Prostate gland (tissue), 2 donors: ENCODE data around the gene ADAMTS20. TPM values are rescaled to one million over a fixed set of nuclear protein-coding genes. Genes with fewer than 3 reads are reported as not detected.

Experiments
- DNase-seq: peaks from one replicate; pipeline ENCODE4 v3.0.0-alpha.2; 2019; ENCODE audit warnings: low spot score
- H3K27ac ChIP-seq, 2 donors: fragments of 200-600 bp; sonication (generic); 2 replicates each; pipeline ENCODE4 v1.5.1; 2017 to 2019
- H3K27me3 ChIP-seq: fragments of 200-600 bp; sonication (generic); replicated peaks from 2 replicates; pipeline ENCODE4 v1.5.1; 2019; ENCODE audit not compliant: insufficient read depth
- H3K36me3 ChIP-seq, 2 donors: fragments of 200-600 bp; sonication (generic); 1 replicate in 1 of 2; 2 replicates in 1 of 2; pipeline versions ENCODE4 v1.5.1 to v1.8.1; 2017 to 2019
- H3K4me1 ChIP-seq: fragments of 200-600 bp; sonication (generic); replicated peaks from 2 replicates; pipeline ENCODE4 v1.5.1; 2019
- H3K4me3 ChIP-seq, 2 donors: fragments of 200-600 bp; sonication (generic); 2 replicates each; pipeline ENCODE4 v1.5.1; 2017 to 2019
- H3K9me3 ChIP-seq: fragments of 200-600 bp; sonication (generic); 2 replicates; pipeline ENCODE4 v1.5.1; 2017
- POLR2A ChIP-seq: fragments of 450-650 bp; IDR thresholded peaks from one replicate; pipeline ENCODE4 v1.6.1; 2016; ENCODE audit warnings: antibody characterized with exemption, mild to moderate bottlenecking
- POLR2AphosphoS5 ChIP-seq: sonication (generic); formaldehyde crosslinking; IDR thresholded peaks from one replicate; pipeline ENCODE4 v1.6.1; 2017; ENCODE audit warnings: antibody characterized with exemption
- WGBS: methylation state at CpG from one replicate; pipeline ENCODE4 v1.1.5; 2018; 5-methylcytosine and 5-hydroxymethylcytosine counted together
- intact Hi-C: fragments of 100-400 bp; cut with DNase I; formaldehyde crosslinking; loops from one replicate; pipeline ENCODE4 v1.14.2; 2022
- total RNA-seq, 2 donors: library from RNA; depleted of rRNA; stranded (reverse); fragments of >200 nt; gene quantifications; one replicate each; pipeline ENCODE4 v1.1.0, GENCODE V29; 2016
- TF ChIP-seq, protein P1 (sequence below), 4 experiments: fragments of 200-600 bp in 2 of 4; fragments of 450-650 bp in 2 of 4; sonication (generic) in 2 of 4; IDR thresholded peaks; 1 replicate in 3 of 4; 2 replicates in 1 of 4; pipeline ENCODE4 v1.5.1; 2016 to 2019; ENCODE audit warnings: antibody characterized with exemption in 4 of 4, mild to moderate bottlenecking in 2 of 4, moderate library complexity in 2 of 4

The ADAMTS20 gene
- total RNA-seq, 2 donors from 2014 or later = 0.23 TPM; not detected in 1

DNA sequence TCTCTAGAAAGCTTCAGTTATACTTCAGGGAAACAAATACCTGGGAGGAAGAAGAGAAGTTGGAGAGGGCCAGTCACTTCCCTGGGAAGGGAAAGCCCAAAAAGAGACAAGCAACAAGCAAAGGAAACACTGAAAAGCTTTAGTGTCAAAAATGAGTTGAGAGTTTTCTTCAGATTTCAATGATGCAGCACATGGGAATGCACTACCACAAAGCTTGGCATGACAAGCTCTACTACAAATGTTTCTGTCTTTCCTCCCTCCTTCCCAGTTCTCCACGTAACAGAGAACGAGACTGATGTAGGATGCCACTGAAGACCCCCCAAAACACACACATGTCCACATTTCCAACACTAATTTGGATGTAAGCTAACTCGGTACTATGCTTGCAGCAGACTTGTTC is 26.8 kb upstream of the ADAMTS20 start:
- intact Hi-C loops = no loop called here
- 4% methylated on average over 3 of the region's 3 CpGs for WGBS
- TF ChIP-seq, protein P1, sequence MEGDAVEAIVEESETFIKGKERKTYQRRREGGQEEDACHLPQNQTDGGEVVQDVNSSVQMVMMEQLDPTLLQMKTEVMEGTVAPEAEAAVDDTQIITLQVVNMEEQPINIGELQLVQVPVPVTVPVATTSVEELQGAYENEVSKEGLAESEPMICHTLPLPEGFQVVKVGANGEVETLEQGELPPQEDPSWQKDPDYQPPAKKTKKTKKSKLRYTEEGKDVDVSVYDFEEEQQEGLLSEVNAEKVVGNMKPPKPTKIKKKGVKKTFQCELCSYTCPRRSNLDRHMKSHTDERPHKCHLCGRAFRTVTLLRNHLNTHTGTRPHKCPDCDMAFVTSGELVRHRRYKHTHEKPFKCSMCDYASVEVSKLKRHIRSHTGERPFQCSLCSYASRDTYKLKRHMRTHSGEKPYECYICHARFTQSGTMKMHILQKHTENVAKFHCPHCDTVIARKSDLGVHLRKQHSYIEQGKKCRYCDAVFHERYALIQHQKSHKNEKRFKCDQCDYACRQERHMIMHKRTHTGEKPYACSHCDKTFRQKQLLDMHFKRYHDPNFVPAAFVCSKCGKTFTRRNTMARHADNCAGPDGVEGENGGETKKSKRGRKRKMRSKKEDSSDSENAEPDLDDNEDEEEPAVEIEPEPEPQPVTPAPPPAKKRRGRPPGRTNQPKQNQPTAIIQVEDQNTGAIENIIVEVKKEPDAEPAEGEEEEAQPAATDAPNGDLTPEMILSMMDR (IDR thresholded peaks at IDR 0.05) = no peak
- TF ChIP-seq POLR2A = no peak
- TF ChIP-seq POLR2AphosphoS5 = no peak

GRCh38 chr12:43577381-43577780 is 25.4 kb upstream of the ADAMTS20 start:
- Histone ChIP-seq H3K27ac (no peak overlapping the region), H3K4me3 (no peak overlapping the region), H3K4me1 (no peaks in the 10 kb centered on the region), H3K9me3 (no peaks in the 10 kb centered on the region), H3K27me3 (no peaks in the 10 kb centered on the region), H3K36me3 (no peaks in the 10 kb centered on the region)
- intact Hi-C loops = no loop called here
- DNase-seq = no peak
- WGBS = 18% methylated on average over 3 of the region's 3 CpGs
- TF ChIP-seq POLR2A (no peak), POLR2AphosphoS5 (no peak)
- TF ChIP-seq, protein P1 (IDR thresholded peaks at IDR 0.05) = no peak

More for the DNA sequence above, 26.8 kb upstream of the ADAMTS20 start:
- Histone ChIP-seq H3K36me3 (no peaks in the 10 kb centered on the region), H3K4me1 (no peaks in the 10 kb centered on the region), H3K4me3 (no peak overlapping the region), H3K27me3 (no peaks in the 10 kb centered on the region), H3K9me3 (no peaks in the 10 kb centered on the region), H3K27ac (no peak overlapping the region)
- DNase-seq = no peak

DNA sequence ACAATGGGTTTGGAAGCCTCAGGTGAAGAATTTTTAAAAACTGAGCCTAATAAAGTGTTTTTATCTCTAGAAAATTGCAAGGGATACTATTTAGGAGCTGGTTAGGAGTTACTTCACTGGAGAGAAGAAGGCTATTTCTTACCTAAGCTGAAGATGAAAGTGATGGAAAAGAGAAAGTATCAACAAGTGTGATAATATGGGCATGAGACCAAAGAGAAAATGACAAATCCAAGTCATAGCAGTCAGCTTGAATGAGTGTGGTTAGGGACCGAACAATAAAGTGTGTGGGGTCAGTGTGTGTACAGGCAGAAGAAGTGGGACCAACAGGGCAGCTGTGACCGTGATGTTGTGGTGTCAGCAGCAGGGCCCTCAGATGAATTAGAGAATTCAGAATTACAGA is 24.2 kb upstream of the ADAMTS20 start:
- Histone ChIP-seq H3K9me3 (no peaks in the 10 kb centered on the region), H3K36me3 (no peaks in the 10 kb centered on the region), H3K4me1 (no peaks in the 10 kb centered on the region), H3K27me3 (no peaks in the 10 kb centered on the region), H3K4me3 (no peak overlapping the region), H3K27ac (no peak overlapping the region)
- TF ChIP-seq, protein P1 (IDR thresholded peaks at IDR 0.05) = no peak
- TF ChIP-seq POLR2AphosphoS5 (no peak), POLR2A (no peak)
- no peak for DNase-seq
- WGBS = 90% methylated on average over 2 of the region's 2 CpGs
- intact Hi-C loops = no loop called here

GRCh38 chr12:43571885-43572284 is 19.9 kb upstream of the ADAMTS20 start:
- Histone ChIP-seq H3K9me3 (no peaks in the 10 kb centered on the region), H3K4me1 (no peaks in the 10 kb centered on the region), H3K27me3 (no peaks in the 10 kb centered on the region), H3K27ac (no peak overlapping the region), H3K36me3 (no peaks in the 10 kb centered on the region), H3K4me3 (no peak overlapping the region)
- WGBS = 50% methylated on average over 27 of the region's 27 CpGs
- no peak for DNase-seq
- intact Hi-C loops = no loop called here
- no peak for TF ChIP-seq POLR2A
- TF ChIP-seq, protein P1 (IDR thresholded peaks at IDR 0.05) = no peak

DNA sequence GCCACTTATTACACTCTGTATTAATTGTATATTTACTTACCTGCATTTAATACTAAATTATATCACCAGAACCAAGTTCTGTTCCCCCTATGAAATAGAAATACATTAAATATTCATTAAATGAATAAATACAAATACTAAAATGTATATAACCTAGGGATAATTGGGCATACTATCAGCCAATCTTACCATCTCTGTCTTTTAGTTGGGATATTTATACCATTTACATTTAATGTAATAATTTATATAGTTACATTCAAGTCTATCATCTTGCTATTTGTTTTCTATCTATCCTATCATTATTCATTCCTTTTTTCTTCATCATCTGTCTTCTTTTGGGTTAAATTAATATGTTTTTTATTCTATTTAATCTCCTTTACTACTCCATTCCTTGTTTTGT is 4.1 kb upstream of the ADAMTS20 start:
- Histone ChIP-seq H3K27me3 (peaks cover 6% of the 10 kb centered on the region), H3K36me3 (no peaks in the 10 kb centered on the region), H3K9me3 (no peaks in the 10 kb centered on the region), H3K4me3 (no peak overlapping the region), H3K27ac (no peak overlapping the region), H3K4me1 (no peaks in the 10 kb centered on the region)
- no peak for DNase-seq
- TF ChIP-seq, protein P1 (IDR thresholded peaks at IDR 0.05) = no peak
- TF ChIP-seq POLR2A (no peak), POLR2AphosphoS5 (no peak)
- intact Hi-C loops = no loop called here
